HG03095 (cell line): ENCODE data around the gene MIS18BP1.
"Not testable (repeated sequence)": the region's sequence is repeated elsewhere in the genome, so short reads cannot be mapped to it uniquely, and the experiment has no call there.

Experiments used
- ATAC-seq: cut with Tn5 transposase; IDR thresholded peaks from one replicate; pipeline ENCODE4 v1.9.1; 2021; ENCODE audit warnings: moderate library complexity; ENCODE audit not compliant: unreplicated experiment

MIS18BP1 gene

DNA sequence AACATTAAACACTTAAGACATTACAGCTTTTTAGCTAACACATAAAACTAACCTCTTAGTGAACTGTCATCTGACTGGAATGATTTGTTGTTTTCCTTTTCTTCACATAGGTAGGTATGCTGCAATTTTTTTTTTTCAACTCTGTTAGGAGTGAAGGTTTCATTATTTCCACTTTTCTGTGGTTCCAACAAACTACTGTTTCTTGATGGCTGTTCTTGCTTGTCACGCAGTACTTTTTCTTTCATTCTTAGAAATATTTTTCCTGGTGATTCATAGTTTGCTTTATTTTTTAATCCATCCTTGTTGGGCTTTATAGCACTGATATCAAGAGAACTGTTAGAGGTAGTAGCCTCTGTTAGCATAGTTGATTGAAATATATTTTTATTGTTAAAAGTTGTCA is 6.3 kb downstream of the MIS18BP1 start:
- no peak for ATAC-seq

DNA sequence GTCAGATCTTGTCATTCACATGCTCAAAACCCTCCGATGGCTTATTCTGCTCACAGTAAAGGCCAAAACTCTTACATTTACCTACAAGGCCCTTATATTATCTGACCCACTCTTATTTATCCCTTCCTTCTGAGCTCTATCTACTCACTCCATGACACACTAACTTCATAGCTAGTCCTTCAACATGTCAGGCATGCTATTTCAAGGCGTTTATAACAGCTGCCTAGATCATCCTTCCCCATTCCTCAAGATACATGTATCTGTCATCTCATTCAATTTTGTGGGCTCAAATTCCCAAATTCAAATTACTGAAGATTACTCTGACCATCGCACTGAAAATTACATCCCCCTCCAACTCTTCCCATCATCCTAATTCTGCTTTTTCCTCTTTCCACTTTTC is 6.9 kb downstream of the MIS18BP1 start:
- no peak for ATAC-seq

DNA sequence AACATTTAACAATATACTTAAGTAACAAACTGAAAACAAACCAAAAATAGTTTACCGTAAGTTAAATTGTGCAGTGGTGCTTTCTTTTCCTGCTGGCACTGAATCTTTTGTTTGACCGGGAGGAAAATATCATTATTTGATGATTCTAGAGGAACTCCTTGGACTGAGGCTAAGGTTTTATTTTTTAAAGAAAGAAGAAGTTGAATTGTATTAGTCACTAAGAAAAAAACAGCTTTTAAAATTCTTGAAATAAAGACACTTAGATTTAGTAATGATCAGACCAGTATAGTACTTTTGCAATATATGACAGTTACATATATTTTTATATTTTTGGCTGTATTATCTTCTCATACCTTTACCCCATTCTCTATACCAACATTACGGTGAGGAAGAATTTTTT is 10.3 kb downstream of the MIS18BP1 start:
- ATAC-seq, result no peak

DNA sequence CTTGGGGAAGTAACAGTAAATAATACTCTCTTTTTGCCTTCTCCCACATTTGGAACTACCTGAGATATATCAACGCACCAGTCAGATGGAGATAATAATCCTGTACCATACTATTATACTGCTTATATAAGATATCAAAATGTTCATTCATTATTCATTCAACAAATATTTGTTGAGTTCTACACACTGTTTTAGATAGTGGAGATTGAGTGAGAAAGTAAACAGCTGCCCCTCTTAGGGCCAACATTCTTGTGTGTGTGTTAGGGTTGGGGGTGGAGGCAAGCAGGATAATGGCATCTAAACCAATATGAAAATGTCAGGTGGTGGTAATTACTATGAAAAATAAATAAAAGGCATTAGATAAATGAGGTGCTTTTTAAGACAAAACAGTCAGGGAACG is 14.0 kb downstream of the MIS18BP1 start:
- ATAC-seq, result no peak

DNA sequence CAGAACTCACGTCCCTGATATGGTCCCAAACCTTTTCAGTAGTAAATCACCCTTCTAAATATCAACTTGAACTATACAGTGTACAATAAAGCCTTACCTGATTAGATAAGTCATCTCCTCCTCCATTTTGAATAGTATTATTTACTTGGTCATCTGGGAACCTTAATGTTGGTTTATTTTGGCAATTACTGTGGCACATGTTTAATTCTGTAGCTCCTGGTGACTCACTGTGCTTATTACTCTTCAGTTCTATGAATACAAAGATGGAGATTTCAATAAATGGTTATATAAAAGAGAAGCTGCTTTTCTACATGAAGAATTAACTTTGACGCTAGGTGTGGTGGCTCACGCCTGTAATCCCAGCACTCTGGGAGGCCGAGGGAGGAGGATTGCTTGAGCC is 25.4 kb downstream of the MIS18BP1 start:
- ATAC-seq, result no peak

DNA sequence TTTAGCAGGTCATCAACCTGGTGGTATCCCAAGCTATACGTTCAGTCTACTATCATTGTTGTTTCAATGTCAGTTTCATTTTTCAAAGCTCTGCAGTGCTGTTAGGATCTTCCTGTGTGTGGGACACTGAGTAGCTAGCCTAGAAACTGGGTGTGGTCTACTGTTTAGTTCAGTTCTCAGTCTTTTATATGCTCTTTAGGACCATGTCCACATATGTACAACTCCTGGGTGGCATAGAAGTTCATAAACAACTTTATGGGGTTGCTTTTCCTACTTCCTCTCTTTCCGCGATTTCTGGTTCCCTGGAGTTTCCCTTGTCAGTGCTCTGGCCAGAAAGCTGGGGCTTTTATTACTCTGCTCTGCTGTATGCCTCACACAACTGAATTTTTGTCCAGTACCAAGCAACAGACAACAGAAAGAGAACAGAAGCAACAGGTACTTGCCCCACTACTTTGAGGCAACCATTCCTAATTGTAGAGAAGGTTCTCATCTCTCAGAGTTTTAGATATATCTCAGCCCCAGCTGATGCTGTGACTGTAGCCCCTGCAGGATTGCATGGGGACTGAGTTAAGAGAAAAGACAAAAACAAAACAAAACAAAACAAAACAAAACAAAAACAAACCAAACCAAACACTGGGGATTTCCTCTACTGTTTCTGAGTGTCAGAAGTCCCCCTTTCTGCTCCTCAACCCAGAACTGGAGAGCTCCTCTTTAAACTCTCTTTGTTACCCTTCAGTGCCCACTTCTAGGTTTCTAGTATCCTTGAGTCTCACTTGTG is 30.3 kb downstream of the MIS18BP1 start:
- ATAC-seq, result no peak

DNA sequence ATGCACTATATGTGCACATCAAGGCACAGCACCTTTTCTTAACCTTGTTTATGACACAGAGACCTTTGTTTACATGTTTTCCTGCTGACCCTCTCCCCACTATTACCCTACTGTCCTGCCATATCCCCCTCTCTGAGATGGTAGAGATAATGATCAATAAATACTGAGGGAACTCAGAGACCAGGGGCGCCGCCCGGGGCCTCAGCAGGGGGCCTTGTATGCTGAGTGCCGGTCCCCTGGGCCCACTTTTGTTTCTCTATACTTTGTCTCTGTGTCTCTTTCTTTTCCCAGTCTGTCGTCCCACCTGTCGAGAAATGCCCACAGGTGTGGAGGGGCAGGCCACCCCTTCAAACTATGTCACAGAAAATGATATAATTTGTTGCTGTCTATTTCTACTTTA is 38.7 kb downstream of the MIS18BP1 start:
- not testable (repeated sequence) for ATAC-seq

DNA sequence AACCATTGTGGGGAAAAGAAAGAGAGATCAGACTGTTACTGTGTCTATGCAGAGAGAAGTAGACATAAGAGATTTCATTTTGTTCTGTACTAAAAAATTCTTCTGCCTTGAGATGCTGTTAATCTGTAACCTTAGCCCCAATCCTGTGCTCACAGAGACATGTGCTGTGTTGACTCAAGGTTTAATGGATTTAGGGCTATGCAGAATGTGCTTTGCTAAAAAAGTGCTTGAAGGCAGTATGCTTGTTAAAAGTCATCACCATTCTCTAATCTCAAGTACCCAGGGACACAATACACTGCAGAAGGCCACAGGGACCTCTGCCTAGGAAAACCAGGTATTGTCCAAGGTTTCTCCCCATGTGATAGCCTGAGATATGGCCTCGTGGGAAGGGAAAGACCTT is 39.3 kb downstream of the MIS18BP1 start:
- not testable (repeated sequence) for ATAC-seq

DNA sequence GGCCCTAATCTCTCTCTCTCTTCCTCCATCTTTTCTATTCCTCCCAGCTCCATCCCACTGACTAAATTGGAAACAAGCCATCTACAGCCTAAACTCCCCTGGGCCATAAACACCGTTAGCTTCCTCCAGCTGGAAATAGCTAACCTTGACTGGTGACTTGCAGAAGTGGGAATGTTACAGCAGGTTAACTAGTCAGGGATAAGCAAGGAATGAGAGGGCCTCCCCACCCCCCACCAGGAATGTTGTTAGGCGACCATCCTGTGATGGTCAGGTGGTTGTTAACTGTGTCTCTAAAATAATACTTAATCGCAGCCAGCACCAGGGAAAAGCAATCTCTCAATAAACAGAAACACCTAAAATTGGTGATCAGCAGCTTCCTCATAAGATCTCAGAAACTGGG is 40.8 kb downstream of the MIS18BP1 start:
- no peak for ATAC-seq

DNA sequence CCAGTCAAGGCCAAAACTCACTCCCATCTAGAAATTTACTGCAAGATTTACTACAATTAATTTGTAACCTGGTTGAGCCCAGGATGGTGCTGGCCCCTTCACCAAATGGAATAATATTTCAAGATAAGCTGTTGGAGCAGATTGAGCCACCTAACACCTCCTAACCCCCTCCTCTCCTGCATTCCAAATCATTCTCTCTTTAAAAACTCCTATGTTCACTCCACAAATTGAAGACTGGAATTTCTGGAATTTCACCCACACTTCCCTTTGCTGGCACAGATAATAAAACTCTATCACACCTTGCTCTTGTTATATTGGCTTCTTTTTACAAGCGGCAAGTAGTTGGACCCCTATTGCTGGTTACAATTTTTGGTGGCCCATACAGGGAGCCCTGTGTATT is 41.7 kb downstream of the MIS18BP1 start:
- ATAC-seq, result no peak

DNA sequence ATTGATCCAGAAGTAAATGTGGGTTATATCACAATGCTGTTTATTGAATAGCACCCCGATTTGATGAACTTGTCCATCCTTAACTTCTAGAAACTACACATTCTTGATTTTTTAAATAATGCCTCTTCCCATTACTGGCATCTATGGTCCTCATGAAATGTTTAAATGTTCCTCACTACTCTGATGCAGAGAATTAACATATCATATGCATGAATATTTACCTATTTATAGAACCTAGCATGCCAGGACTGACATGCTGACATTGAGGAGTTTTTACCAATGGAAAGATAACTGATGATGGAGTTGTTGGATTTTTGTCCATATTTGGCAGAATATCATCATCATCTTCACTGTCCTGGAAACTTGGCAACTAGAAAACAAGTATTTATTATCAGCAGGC is 42.8 kb downstream of the MIS18BP1 start:
- no peak for ATAC-seq

DNA sequence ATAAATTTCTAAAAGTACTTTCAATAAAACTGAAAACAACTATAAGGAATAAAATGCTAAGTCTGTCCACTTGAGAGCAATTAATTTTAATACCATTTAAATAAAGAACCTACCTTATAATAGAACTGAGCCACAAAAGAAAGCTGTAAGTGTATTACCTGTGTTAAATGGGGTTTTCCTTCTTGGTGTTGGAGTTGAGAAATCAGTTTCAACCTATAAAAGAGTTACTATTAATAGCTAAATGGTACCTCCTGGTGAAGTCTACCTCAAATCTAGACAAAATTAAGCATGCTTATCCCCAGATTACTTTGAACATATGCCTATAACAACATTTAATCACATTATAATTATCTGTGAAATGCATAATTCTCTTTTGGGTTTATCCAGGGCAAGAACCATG is 48.8 kb downstream of the MIS18BP1 start:
- ATAC-seq, result no peak

DNA sequence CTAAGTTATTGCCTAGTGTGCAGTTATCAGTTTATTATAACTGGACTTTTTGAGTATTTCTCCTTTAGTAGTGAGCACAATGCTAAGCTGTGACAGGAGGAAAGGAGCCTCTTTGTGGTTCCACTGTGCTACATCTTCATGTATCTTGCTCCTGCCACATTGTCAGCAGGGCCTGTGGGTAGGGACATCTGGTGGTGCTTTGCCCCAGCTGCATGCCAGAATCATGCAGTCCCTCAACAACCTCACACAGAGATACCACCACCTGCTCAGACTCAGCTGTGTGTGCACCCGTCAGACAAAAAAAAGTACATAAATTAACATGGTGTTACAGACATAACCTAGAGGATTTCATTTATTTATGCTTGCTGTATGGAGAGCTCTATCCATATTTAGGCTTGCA is 51.1 kb downstream of the MIS18BP1 start:
- ATAC-seq, result peak; percentile 61

DNA sequence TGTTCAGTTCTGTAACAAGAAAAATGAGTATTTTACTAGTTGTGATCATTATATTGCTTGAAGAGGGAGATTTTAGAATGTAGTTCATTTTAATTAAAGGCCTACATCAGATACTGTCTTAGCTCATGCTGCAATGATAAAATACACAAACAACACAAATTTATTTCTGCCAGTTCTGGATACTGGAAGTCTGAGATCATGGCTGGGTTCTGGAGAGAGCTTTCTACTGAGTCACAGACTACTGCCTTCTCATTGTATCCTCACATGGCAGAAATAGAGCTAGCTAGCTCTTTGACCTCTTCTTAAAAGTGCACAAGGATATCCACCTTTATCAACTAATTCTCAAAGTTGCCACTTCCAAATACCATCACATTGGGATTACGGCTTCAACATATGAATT is 53.8 kb downstream of the MIS18BP1 start:
- no peak for ATAC-seq

DNA sequence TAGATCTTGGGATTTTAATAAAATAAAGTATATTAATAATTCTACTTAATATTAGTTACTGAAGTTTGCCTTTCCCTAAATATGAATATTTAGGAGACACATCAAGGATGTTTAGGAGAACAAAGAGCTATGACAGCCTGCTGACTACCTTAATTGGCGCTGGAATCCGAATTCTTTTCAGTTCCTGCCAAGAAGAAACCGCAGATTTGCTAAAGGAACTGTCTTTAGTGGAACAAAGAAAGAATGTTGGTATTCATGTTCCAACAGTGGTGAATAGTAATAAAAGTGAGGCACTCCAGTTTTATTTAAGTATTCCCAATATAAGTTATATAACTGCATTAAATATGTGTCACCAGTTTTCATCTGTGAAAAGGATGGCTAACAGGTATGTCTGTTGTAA is 54.5 kb downstream of the MIS18BP1 start:
- no peak for ATAC-seq

DNA sequence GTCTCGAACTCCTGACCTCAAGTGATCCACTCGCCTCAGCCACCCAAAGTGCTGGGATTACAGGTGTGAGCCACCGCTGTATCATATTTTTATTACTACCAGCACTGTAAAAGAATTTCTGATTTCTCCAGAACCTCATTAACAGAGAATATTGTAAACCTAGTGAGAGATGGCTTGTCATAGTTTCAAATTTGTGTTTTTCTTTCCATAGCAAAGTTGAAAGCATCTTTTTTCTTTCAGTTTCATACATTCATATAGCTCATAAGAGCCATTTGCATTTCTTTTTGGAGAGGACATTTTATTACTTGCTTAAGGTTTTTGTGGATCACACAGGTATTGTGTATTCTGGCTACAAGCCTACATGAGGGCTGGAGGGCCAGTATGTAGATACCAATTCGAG is 58.0 kb downstream of the MIS18BP1 start:
- no peak for ATAC-seq

DNA sequence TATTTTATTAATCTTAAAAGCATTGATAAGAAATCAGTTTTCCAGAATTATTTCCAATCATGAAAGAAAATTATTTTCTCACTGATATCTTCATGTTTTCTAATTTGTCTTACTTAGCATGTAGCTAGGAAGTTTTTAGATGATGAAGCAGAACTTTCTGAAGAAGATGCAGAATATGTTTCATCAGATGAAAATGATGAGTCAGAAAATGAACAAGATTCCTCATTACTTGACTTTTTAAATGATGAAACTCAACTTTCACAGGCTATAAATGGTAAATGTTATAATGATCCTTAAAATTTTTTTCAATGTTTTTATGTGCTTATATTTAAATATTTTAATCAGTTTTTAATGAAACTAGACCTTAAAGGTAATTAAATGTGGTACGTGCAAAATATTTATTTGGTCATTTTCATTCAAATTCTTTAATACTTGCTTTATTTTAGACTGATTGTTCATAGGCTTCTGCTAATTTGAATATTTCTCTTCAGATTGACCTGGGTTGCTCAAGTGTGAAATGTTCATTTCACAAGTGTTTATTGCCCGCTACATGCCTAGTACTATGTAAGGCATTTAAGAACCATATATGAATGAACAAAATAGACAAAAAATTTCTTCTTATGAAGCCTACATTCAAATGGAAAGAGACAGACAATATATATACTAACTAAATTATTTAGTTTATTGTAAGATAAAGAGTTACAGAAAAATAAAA is 67.7 kb downstream of the MIS18BP1 start:
- no peak for ATAC-seq

DNA sequence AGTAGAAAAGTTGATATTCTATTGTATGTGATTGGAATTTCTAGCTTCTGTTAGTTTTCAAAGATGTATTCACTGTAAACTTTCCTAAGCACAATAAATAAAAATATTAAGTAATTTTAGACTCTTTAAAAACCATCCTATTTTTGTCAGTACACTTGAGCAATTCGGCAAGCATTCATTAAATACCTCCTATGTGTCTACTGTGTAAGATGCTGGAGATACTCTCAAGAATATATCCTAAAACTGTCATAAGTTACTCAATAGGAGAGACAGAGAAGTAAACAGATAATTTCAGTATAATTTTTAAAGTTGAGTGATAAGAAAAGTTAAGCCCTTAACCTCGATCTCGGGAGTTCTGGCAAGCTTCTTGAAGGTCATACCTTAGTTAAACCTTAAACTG is 71.2 kb downstream of the MIS18BP1 start:
- ATAC-seq, result no peak

DNA sequence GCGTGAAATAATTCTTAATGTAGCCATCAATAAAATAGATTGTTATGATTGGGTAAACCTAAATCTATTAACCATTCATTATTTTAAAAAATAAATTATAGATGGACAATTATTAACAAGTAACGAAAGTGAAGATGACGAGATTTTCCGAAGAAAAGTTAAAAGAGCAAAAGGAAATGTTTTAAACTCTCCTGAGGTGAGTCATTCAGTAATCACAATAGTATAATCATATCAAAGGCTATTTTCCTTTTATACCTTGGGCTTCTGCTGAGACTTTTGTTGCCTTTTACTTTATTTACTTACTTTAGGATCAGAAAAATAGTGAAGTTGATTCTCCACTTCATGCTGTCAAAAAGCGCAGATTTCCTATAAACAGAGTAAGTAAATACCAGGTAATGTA is 71.7 kb downstream of the MIS18BP1 start:
- no peak for ATAC-seq

DNA sequence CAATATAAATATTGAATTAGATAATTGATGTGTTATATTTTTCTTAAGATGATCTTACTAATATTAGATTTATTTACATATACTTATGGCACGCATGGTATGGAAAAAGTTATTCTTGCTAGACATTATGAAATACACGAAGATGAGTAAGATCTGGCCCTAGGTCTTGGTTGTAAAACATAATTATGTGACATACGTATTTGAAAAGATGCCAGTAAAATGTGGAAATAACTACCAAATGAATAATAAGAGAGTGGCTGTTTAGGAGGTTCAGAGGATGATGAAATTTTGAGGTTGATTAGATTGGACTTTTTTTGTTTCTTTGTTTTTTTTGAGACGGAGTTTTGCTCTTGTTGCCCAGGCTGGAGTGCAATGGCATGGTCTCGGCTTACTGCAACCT is 75.9 kb downstream of the MIS18BP1 start:
- ATAC-seq, result no peak

DNA sequence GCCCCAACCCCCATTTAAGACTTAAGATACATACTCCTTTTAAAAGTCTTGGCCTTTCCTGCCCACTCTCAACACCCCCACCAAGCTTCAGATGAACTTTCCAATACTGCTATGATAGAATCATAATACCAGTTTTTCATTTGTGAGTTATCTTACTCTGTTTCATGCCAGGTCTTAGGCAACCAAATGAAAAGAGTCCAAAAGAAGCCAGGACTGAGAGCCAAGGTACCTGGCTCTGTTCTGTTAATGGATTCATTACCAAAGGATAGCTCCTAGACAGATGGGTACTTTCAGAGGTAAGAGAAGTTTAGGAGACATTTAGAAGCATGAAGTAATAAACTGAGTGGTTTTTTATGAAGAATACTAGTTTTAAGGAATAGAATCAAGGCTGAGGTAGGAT is 83.1 kb downstream of the MIS18BP1 start:
- no peak for ATAC-seq

DNA sequence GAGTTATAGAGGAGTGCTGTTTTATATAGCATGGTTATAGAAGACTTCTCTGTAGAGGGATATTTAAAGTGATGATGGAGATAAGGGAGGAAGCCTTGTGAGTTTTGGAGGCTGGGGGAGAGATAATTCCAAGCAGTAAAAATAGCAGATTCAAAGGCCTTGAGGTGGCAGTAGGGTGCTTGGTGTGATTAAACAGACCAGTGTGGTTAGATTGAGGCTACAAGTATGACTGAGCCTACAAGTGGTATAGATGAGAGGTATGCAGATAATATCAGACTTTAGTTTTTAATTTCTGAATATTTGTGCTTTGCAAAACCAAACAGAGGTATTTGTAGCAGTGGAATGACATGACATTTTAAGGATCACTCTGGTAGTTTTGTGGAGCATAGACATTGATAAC is 96.9 kb downstream of the MIS18BP1 start:
- ATAC-seq, result no peak
